Astrocyte (in vitro differentiated cells and primary cell): ENCODE results near the gene ANKRD42.

Source experiments
- CTCF ChIP-seq: IDR thresholded peaks from 2 replicates; pipeline ENCODE4 v1.5.1; 2011; ENCODE audit warnings: low read depth, mild to moderate bottlenecking, inconsistent platforms, low read length, moderate library complexity; ENCODE audit not compliant: insufficient read depth
- EZH2 ChIP-seq: IDR thresholded peaks from 2 replicates; pipeline ENCODE4 v1.6.1; 2012; ENCODE audit warnings: mild to moderate bottlenecking, low read length, inconsistent platforms; ENCODE audit not compliant: insufficient read depth

GRCh38 chr11:83170865-83171264 is 22.6 kb upstream of the ANKRD42 start:
- TF ChIP-seq CTCF: no peak
- TF ChIP-seq EZH2: no peak
